HepG2 (cell line): ENCODE data around the gene SYMPK. TPM values are rescaled to one million over a fixed set of nuclear protein-coding genes. Genes with fewer than 3 reads are reported as not detected.
A peak's percentile ranks its signal among the peaks of the same experiment; 100 is the strongest.

Experiments
- DPF2 ChIP-seq: sonication (generic); formaldehyde crosslinking; IDR thresholded peaks from 2 replicates; pipeline ENCODE4 v1.4.0; 2020; ENCODE audit warnings: mild to moderate bottlenecking, low read depth, missing genetic modification reagents, borderline replicate concordance
- GABPA ChIP-seq, 2 experiments: IDR thresholded peaks; 2 replicates each; pipeline ENCODE4 v1.6.1; 2011 to 2016; ENCODE audit warnings: low read depth in 2 of 2, low read length in 1 of 2, missing biosample characterization in 1 of 2, missing genetic modification characterization in 1 of 2
- GFI1 ChIP-seq: sonication (generic); formaldehyde crosslinking; IDR thresholded peaks from 2 replicates; pipeline ENCODE4 v1.5.0; 2020; ENCODE audit warnings: missing genetic modification reagents, mild to moderate bottlenecking, borderline replicate concordance
- HNRNPK ChIP-seq: fragments of 200-400 bp; formaldehyde crosslinking; IDR thresholded peaks from 2 replicates; pipeline ENCODE4 v1.6.1; 2018; ENCODE audit warnings: low read length, low read depth, moderate library complexity, mild to moderate bottlenecking; ENCODE audit not compliant: poor library complexity, severe bottlenecking
- REPIN1 ChIP-seq: sonication (generic); formaldehyde crosslinking; IDR thresholded peaks from 2 replicates; pipeline ENCODE4 v1.8.0; 2022; ENCODE audit warnings: missing genetic modification reagents, low read depth, mild to moderate bottlenecking, borderline replicate concordance
- SIN3A ChIP-seq: IDR thresholded peaks from 2 replicates; pipeline ENCODE4 v1.6.1; 2011; ENCODE audit warnings: low read depth, mild to moderate bottlenecking, control low read depth, low read length, borderline replicate concordance
- SMC3 ChIP-seq: IDR thresholded peaks from 2 replicates; pipeline ENCODE4 v1.6.1; 2011; ENCODE audit warnings: low read length, improper control_type of control experiment
- SPEN ChIP-seq: sonication (generic); formaldehyde crosslinking; IDR thresholded peaks from 2 replicates; pipeline ENCODE4 v1.5.1; 2020; ENCODE audit warnings: low read depth, mild to moderate bottlenecking, missing genetic modification reagents
- TAF1 ChIP-seq: sonication (generic); formaldehyde crosslinking; IDR thresholded peaks from 2 replicates; pipeline ENCODE4 v1.4.0; 2020; ENCODE audit warnings: missing genetic modification reagents
- ZBTB1 ChIP-seq: sonication (generic); formaldehyde crosslinking; IDR thresholded peaks from 2 replicates; pipeline ENCODE4 v1.4.0; 2020; ENCODE audit warnings: missing genetic modification reagents, borderline replicate concordance
- ZBTB7B ChIP-seq: sonication (generic); formaldehyde crosslinking; IDR thresholded peaks from 2 replicates; pipeline ENCODE4 v1.4.0; 2020; ENCODE audit warnings: missing genetic modification reagents
- ZFP90 ChIP-seq: sonication (generic); formaldehyde crosslinking; IDR thresholded peaks from 2 replicates; pipeline ENCODE4 v1.8.0; 2022; ENCODE audit warnings: missing genetic modification reagents, mild to moderate bottlenecking, inconsistent platforms, borderline replicate concordance
- polyA plus RNA-seq, 8 experiments: library from polyadenylated mRNA; depleted of rRNA in 3 of 8; stranded (reverse) in 7 of 8; unstranded in 1 of 8; fragments of >200 nt; fragmentation: Illumina TruSeq in 4 of 8; extraction: Trizol in 4 of 8; gene quantifications; 2 replicates each; pipeline versions ENCODE4 v1.2.1 to v1.2.3, GENCODE V29; 2011 to 2016; ENCODE audit warnings: low read depth in 4 of 8, missing spikeins in 1 of 8, mixed read lengths in 1 of 8; ENCODE audit not compliant: insufficient read depth in 1 of 8
- total RNA-seq, 5 experiments: library from RNA; depleted of rRNA; stranded (reverse); fragments of >200 nt; fragmentation: Illumina TruSeq; extraction: Trizol; gene quantifications; 2 replicates each; pipeline ENCODE4 v1.2.3, GENCODE V29; 2016; ENCODE audit warnings: low read depth in 1 of 5
- TF ChIP-seq, protein P1 (sequence below): sonication (generic); formaldehyde crosslinking; IDR thresholded peaks from 2 replicates; pipeline ENCODE4 v1.4.0; 2020; ENCODE audit warnings: mild to moderate bottlenecking, missing genetic modification reagents
- TF ChIP-seq, protein P2 (sequence below): sonication (generic); formaldehyde crosslinking; IDR thresholded peaks from 2 replicates; pipeline ENCODE4 v1.4.0; 2020; ENCODE audit warnings: missing genetic modification reagents, borderline replicate concordance
- TF ChIP-seq, protein P3 (sequence below): IDR thresholded peaks from 2 replicates; pipeline ENCODE4 v1.6.1; 2016
- TF ChIP-seq, protein P4 (sequence below), 2 experiments: fragments of 450-650 bp in 1 of 2; sonication (generic) in 1 of 2; formaldehyde crosslinking; IDR thresholded peaks; 2 replicates each; pipeline versions ENCODE4 v1.5.0 to v1.8.0; 2020 to 2022; ENCODE audit warnings: mild to moderate bottlenecking in 1 of 2, missing genetic modification reagents in 1 of 2

Gene SYMPK
- total and polyA plus RNA-seq, 2 of the 13 experiments (the other 11 are each of a cell fraction or from before 2014, with no cell fraction given), result 21.9 to 55.7 TPM

DNA sequence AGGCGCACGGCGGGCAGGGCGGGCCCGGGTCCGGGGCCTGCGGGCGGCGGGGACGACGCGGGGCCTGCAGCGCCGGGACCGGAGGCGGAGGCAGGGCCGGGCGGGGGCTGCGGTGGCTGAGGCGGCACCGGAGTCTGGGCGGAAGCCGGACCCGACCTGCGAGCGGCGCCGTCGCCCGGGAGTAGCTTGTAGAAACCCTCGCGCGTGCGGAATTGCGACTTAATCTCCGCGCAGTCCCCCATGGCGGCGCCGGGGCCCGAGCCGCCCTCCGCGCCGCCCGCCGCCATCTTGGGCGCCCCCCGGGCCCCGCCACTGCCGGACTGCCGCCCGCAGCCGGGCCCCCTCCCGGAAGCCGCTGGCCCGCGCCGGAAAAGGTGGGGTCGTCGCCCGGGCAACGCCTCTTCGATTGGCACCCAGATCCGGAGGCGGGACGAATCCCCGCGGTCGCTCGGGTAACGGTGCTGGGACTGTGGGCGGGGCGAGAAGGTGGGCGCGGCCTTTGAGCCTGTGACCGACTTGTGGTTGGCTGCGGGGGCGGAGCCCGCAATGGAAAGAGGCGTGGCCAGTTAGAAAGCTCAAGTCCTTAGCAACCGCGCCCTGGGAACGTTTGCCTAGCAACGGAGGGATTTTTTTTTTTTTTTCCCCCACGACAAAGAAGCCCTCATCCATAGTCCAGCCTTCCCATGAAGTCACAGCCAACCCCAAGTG lies 70.3 kb downstream of the SYMPK start, which contains the start of gene DMWD (continued):
- TF ChIP-seq, protein P1, sequence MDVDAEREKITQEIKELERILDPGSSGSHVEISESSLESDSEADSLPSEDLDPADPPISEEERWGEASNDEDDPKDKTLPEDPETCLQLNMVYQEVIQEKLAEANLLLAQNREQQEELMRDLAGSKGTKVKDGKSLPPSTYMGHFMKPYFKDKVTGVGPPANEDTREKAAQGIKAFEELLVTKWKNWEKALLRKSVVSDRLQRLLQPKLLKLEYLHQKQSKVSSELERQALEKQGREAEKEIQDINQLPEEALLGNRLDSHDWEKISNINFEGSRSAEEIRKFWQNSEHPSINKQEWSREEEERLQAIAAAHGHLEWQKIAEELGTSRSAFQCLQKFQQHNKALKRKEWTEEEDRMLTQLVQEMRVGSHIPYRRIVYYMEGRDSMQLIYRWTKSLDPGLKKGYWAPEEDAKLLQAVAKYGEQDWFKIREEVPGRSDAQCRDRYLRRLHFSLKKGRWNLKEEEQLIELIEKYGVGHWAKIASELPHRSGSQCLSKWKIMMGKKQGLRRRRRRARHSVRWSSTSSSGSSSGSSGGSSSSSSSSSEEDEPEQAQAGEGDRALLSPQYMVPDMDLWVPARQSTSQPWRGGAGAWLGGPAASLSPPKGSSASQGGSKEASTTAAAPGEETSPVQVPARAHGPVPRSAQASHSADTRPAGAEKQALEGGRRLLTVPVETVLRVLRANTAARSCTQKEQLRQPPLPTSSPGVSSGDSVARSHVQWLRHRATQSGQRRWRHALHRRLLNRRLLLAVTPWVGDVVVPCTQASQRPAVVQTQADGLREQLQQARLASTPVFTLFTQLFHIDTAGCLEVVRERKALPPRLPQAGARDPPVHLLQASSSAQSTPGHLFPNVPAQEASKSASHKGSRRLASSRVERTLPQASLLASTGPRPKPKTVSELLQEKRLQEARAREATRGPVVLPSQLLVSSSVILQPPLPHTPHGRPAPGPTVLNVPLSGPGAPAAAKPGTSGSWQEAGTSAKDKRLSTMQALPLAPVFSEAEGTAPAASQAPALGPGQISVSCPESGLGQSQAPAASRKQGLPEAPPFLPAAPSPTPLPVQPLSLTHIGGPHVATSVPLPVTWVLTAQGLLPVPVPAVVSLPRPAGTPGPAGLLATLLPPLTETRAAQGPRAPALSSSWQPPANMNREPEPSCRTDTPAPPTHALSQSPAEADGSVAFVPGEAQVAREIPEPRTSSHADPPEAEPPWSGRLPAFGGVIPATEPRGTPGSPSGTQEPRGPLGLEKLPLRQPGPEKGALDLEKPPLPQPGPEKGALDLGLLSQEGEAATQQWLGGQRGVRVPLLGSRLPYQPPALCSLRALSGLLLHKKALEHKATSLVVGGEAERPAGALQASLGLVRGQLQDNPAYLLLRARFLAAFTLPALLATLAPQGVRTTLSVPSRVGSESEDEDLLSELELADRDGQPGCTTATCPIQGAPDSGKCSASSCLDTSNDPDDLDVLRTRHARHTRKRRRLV, result no peak
- TF ChIP-seq TAF1 (CRISPR knock-in tag), result peak; percentile 46; the same call in 1 of the 2 replicates
- no peak for TF ChIP-seq SMC3
- no peak for TF ChIP-seq HNRNPK
- no peak for TF ChIP-seq GFI1
- 0 out of 2 replicates have a peak, but pooled peaks have one; percentile 17 for TF ChIP-seq SIN3A
- TF ChIP-seq, protein P2, sequence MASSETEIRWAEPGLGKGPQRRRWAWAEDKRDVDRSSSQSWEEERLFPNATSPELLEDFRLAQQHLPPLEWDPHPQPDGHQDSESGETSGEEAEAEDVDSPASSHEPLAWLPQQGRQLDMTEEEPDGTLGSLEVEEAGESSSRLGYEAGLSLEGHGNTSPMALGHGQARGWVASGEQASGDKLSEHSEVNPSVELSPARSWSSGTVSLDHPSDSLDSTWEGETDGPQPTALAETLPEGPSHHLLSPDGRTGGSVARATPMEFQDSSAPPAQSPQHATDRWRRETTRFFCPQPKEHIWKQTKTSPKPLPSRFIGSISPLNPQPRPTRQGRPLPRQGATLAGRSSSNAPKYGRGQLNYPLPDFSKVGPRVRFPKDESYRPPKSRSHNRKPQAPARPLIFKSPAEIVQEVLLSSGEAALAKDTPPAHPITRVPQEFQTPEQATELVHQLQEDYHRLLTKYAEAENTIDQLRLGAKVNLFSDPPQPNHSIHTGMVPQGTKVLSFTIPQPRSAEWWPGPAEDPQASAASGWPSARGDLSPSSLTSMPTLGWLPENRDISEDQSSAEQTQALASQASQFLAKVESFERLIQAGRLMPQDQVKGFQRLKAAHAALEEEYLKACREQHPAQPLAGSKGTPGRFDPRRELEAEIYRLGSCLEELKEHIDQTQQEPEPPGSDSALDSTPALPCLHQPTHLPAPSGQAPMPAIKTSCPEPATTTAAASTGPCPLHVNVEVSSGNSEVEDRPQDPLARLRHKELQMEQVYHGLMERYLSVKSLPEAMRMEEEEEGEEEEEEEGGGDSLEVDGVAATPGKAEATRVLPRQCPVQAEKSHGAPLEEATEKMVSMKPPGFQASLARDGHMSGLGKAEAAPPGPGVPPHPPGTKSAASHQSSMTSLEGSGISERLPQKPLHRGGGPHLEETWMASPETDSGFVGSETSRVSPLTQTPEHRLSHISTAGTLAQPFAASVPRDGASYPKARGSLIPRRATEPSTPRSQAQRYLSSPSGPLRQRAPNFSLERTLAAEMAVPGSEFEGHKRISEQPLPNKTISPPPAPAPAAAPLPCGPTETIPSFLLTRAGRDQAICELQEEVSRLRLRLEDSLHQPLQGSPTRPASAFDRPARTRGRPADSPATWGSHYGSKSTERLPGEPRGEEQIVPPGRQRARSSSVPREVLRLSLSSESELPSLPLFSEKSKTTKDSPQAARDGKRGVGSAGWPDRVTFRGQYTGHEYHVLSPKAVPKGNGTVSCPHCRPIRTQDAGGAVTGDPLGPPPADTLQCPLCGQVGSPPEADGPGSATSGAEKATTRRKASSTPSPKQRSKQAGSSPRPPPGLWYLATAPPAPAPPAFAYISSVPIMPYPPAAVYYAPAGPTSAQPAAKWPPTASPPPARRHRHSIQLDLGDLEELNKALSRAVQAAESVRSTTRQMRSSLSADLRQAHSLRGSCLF (CRISPR knock-in tag), result no peak
- no peak for TF ChIP-seq DPF2
- TF ChIP-seq SPEN (CRISPR knock-in tag), result peak; percentile 56; the same call in 1 of the 2 replicates
- TF ChIP-seq ZFP90 (CRISPR knock-in tag), result no peak
- TF ChIP-seq, protein P3, sequence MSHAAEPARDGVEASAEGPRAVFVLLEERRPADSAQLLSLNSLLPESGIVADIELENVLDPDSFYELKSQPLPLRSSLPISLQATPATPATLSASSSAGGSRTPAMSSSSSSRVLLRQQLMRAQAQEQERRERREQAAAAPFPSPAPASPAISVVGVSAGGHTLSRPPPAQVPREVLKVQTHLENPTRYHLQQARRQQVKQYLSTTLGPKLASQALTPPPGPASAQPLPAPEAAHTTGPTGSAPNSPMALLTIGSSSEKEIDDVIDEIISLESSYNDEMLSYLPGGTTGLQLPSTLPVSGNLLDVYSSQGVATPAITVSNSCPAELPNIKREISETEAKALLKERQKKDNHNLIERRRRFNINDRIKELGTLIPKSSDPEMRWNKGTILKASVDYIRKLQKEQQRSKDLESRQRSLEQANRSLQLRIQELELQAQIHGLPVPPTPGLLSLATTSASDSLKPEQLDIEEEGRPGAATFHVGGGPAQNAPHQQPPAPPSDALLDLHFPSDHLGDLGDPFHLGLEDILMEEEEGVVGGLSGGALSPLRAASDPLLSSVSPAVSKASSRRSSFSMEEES, result no peak
- TF ChIP-seq GABPA (IDR thresholded peaks at IDR 0.05; ENCODE audit: low read depth, low read length), result peak; percentile 94
- peak; percentile 89 for TF ChIP-seq GABPA (CRISPR knock-in tag; IDR thresholded peaks at IDR 0.05; ENCODE audit: low read depth)
- TF ChIP-seq, protein P4, sequence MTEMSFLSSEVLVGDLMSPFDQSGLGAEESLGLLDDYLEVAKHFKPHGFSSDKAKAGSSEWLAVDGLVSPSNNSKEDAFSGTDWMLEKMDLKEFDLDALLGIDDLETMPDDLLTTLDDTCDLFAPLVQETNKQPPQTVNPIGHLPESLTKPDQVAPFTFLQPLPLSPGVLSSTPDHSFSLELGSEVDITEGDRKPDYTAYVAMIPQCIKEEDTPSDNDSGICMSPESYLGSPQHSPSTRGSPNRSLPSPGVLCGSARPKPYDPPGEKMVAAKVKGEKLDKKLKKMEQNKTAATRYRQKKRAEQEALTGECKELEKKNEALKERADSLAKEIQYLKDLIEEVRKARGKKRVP (CRISPR knock-in tag; IDR thresholded peaks at IDR 0.05), result no peak
- no peak for TF ChIP-seq ZBTB7B
- TF ChIP-seq REPIN1 (CRISPR knock-in tag), result no peak
- no peak for TF ChIP-seq ZBTB1 (CRISPR knock-in tag)
